NCI-H1694 (cell line): ENCODE results near the gene EIPR1.
"Not testable (repeated sequence)": the region's sequence is repeated elsewhere in the genome, so short reads cannot be mapped to it uniquely, and the experiment has no call there.

Source experiments
- DNase-seq: peaks from one replicate; lab custom pipeline; 2025; lab: John Stamatoyannopoulos, UW

Gene EIPR1

DNA sequence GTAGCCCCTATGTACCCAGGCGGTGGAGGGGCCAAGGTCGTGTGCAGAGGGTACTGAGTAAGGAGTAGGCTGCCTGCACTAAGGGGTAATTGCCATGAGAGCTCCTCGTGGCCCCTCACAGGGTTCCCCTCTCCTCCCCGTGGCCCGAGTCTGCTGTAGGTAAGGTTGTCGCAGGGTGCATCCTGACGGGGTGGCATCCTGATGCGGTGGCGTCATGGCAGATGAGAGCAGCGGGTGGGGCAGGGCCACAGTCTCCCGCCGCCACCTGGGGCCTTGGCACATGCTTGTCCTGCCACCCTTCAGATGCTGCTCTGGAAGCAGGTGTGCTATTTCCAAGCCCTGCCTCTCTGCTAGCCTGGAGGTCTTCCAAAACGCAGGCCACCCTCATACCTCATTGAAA, 89.7 kb downstream of the EIPR1 start:
- DNase-seq = no peak

DNA sequence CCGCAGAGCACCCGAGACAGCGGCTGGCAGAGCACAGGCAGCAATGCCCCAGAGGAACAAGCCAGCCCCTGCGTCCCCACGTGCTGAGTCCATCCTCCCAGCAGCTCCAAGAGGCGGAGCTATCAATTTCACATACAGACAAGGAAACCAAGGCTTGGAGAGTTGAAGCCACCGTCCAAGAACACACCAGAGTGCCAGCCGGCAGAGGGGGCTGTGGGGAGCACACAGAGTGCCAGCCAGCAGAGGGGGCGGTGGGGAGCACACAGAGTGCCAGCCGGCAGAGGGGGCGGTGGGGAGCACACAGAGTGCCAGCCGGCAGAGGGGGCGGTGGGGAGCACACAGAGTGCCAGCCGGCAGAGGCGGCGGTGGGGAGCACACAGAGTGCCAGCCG, 91.0 kb downstream of the EIPR1 start:
- DNase-seq = peak; percentile 7

DNA sequence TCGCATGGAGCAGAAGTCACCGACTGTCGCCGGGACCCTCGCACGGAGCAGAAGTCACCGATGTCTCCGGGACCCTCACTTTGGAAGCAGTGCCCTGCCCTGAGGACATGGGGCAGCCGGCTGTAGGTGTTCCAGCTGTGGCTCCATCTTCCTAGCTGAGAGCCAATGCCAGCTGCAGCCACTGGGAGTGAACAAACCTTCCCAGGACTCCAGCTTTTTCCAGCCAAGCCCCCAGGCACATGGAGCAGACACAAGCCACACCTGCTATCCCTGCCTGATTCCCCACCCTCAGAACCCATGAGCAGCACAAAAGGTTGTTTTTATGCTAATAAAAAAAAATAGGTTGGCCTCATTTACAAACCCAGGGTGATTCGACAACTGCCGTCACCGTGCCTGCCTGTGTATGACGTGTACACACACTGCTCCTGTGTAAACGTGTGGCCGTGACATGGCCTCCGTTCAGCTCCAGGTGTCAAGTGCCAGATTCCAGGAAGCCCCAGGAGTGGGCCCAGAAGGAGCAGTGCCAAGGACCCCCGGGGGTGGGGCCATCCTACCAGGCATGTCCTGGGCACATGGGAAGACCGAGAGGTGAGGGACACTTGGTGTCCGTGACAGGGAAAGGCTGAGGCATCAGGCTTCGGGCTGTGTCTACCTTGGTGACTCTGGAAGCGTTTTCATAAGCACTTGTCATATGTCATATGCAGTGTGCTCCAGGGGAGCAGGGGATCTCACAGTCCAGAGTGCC, 91.5 kb downstream of the EIPR1 start:
- DNase-seq = peak; percentile 46

DNA sequence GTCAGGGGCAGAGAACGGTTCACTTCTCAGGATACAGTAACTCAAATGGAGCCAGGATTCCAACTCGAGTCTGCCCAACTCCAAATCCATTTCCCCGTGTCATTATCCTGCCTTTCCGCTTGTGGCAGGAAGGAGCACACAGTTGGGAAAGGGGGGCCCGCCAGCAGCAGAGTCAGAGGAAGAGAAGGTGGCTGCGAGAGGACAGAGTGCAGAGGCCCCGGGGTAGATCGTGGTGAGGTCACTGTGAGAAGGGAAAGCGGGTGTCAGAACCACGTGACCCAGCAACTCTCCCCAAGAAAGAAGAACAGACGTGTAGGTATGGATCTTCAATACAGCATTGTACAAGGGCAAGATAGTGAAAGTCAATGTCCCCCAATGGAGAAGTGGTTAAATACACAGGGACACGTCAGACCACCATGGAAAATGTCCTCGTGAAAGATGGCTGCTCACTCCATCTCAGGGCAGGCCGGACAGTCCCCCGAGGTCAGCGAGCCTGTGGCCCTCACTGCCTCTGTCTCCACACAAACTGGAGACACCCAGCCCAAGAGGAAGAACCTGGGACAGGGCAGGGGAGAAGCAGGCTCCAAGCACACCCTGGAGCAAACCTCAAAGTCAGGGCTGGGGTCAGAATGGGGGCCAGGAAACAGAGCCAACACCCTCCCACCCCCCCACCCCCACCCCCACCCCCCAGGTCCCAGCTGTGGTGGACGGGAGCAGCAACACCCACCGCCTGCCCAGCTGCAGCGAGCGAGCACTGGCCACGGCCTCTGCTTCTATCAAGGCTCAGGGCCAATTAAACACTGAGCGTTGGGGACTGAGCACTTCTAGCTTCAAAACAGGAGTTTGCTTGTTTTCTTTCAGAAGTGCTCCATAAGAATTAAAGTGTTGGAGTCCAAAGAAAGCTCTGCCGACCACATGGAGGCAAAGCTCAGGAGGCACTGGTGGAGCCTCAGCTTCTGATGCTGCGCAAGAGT, 92.7 kb downstream of the EIPR1 start:
- no peak for DNase-seq

DNA sequence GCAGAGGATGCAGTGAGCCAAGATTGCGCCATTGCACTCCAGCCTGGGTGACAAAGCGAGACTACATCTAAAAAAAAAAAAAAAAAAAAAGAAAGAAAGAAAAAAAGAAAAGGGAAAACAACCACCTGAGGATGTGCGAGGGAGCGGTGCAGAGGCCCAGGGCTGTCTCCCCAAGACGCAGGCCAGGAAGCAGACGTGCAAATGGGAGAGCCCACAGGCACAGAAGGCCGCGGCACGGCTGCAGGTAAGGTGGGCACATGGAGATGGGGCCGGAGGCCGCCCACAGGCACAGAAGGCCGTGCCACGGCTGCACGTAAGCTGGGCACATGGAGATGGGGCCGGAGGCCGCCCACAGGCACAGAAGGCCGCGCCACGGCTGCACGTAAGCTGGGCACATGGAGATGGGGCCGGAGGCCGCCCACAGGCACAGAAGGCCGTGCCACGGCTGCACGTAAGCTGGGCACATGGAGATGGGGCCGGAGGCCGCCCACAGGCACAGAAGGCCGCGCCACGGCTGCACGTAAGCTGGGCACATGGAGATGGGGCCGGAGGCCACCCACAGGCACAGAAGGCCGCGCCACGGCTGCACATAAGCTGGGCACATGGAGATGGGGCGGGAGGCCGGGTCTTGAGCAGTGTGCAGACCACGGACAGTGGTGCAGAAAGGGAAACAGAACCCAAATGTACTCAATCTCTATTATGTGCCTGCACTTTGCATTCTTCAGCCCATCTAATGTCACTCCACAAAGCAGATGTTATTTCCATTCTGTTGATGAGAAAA, 93.6 kb downstream of the EIPR1 start:
- not testable (repeated sequence) for DNase-seq

DNA sequence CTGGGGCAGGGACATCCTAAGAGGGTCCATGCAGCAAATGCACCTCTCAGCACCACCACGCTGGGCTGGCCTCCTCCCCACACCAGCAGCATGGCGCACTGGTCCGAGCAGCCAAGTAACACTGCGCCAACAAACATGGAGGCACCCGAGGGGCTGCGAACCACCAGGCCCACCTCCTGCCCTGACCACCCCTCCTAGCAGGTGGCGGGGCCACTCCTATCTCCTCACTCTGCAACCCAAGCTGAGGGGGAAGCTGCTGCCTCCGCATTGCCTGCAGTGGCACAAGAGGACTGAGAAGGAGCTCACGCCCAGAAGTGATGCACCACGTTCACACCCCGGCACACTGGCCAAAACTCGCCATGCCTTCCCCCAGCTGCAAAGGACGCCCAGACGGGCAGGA, 94.4 kb downstream of the EIPR1 start:
- DNase-seq = no peak

DNA sequence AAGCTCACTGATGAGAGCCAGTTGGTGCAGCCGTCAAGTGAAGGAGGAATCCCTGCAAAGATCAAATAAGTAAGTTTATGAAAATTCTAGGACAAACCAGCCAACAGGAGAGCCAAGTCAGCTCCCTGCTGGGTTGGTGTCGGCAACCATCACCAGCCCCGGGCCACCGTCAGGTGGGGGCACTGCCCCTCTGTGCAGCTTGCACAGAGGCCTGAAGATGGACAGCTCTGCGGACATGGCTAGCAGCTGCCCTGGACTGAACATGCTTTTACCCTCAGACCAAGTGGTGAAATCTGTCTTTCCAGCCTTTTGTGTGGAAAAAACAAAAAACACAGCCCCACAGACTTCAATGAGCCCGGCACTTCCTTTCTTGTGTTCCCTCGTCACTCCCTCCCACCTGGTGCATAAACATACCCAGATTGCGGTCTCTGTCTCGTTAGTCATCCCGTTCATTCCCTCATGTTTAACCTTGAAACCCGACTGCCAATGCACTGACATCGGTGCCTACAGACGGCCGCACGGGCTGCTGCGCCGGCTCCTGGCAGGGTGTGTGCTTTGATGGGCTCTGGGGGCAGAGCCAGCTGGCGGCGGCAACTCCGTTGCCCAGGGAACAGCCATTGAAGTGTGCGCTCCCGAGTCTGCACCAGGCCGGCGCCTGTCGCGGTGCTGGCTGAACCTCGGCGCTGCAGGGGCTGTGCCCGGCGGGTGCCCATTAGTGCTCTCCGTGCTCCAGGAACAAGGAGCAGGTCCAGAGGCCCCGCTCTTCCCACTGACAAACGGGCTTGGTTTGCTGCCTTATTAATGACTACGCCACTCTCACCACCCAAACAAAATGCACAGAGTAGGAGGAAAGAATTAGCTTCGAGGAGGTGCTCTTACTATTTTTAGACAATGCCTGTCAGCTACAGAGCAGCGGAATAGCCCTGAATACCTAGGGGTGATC, 95.3 kb downstream of the EIPR1 start:
- peak; percentile 100 for DNase-seq

DNA sequence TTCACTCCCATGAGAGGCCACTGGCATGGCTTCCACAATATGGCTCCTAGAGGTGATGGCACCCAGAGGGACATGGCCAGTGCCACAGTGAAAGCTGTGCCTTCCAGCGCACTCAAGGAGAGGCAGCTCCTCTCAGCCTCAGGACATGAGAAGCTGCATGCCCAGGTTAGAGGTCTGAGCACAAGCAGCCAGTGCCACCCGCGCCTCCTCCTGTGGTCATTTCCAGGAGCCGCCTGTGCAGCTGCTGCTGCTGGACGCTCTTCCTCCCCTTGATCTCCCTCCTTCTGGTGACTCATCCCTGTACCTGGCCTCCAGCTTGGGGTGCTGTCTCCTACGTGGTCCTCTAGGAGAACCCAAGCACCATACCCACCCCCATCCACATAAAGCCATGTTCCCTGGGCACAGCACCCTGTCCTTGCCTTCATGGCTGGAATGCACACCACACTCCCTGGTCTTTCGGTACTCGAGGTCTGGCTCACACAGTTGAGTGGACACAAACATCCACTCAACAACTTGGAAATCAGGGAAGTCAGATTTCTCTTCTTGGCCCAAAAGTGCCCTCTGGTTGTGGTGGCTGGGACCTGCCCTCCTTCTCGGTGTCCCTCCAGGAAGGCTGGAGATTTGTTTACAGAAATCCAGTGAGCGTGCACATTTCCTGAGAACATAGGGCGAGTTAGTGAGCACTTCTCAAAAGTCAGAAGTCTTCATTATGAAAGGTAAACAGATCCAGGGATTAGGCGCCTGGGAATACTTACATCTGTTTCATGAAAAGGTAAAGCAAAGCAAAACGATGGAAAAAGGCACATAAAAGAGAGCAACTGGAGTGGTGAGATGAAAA, 96.7 kb downstream of the EIPR1 start:
- no peak for DNase-seq

DNA sequence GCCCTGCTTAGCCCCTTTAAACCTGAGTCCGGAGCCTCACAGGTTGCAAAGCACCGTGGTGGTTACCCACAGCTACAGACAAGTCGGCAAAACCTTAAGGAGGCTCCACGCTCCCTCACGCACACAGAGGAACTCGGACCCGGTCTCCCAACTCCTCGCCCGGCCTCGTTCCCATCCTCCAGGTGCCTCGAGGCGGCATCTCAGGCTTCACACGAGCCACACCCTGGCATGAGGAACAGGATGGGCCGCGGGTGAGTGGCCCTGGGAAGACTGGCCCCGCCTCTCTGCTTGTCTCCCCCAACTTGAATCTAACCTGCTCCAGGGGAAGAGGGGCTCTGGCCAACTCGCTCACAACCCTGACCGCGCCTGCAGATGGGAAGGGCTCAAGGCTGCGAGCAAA, 97.4 kb downstream of the EIPR1 start:
- DNase-seq = no peak

DNA sequence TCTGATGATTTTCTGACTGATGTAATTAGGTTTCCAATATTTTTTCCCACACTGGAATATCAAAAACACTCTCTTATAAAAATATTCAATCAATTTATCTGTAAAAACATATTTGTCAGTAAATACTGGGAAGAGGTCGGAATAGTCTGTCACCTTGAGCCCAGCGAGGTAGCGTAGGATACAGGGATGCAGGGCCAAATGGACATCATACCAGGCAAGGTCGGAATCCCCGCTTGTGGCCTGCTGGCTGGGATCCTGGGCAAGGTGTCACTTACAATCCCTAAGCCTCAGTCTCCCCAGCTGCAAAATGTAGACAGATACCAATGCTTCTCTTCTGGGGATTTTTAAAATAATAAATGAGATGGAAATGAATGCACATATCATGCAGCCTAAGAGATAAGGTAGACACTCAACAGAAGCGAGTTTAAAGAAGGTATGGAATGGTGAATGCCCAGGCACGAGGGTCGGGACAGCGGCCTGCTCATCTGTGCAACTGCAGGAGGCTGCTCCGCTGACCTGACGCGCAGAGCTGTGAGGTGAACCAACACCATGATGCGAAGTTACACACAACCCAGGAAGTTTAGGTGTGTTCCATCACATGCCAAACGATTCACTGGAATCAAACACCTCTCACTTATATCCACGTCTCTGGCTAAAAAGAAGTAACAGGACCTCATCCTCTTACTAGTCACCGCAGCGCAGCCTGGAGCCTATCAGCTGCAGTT, 98.2 kb downstream of the EIPR1 start:
- DNase-seq = no peak

DNA sequence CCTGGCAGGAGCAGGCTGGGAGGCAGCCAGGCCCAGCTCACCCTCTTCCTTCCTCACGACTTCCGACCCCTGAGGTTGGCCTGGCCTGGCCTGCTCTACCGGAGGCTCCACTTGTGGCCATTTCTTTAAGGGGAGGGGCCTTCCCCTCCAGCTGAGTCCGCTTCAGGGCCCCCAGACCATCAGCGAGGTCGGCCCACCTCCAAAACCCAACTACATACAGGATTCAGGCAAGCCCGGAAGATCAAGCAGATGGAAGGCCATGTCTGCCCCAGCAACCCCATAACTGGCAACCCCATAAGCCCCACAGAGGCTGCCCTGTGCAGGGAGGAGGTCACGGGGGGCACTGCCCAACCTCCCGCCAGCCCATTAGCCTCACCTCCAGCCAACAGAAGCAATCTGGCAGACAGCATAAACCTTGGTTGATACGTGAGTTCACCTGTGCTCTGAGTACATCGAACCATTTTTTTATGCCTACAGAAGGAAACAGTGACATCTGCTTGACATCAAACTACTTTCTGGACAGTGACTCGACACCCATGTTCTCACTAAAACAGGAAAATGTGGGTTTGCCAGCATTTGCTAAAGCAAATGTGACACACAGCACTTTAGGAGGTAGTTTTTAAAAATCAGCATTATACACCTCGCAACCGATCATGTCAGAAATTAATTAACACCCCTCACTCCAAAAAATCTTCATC, 98.9 kb downstream of the EIPR1 start:
- DNase-seq = no peak

DNA sequence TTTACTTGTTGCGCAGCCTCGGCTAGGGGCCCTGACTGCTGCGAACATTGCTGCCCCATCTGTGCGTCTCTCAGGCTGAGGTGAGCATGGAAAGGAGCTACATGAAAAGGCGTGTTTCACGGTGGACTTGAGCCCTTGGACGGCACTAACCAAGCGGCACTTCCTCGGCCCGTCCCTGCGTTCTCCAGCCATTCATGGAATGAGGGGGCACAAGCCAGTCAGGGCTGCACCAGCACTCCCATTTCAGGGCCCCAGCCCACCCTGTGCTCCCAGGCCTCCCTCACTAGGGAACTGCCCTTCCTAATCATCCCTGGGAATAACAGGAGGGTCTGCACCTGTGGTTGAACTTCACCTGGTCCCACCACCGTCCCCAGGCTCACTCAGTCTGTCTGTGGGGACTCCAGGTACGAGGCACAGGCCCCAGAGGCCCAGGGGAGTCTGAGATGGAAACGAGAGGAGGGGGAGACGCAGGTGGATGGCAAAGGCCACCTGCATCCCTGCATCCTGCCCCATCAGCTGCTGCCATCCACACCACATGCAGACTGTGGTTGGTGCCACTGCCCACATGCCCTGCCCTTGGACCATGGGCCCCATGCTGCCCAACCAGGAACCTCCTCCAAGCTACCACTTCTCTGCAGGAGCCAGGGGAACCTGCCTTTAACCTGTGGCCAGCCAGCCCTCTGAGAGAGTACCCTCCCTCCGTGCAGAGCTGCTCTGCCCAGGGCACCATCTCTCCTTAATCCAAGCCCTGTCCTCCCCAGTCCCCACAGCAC, 99.7 kb downstream of the EIPR1 start:
- no peak for DNase-seq

DNA sequence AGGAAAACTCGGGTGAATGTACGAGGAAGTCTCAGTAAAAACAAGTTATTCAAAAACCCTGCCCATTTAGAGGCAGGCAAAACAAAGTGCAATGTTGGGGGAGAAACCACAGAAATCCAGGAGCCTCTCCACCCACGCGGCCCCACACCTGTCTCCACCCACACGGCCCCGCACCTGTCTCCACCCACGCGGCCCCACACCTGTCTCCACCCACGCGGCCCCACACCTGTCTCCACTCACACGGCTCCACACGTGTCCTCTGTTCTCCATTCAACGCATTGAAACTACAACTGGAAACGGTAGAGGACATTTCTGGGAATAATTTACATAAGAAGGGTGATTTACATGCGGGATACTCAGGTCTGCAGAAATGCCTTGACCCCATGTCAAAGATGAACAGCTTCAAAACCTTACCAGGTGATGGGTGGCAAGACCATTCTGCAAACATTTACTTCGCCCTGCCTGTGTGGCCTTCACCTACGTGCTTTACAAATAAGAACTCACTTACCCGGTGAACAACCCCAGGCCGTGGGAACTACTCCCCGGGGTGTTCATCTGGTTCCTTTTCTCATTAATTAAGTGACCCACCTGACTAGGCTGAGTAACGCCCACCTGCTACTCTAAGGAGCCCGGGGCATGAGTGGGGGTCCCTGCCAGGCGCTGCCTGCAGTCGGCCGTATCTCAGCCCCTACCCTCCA, 100.4 kb downstream of the EIPR1 start:
- DNase-seq = no peak

DNA sequence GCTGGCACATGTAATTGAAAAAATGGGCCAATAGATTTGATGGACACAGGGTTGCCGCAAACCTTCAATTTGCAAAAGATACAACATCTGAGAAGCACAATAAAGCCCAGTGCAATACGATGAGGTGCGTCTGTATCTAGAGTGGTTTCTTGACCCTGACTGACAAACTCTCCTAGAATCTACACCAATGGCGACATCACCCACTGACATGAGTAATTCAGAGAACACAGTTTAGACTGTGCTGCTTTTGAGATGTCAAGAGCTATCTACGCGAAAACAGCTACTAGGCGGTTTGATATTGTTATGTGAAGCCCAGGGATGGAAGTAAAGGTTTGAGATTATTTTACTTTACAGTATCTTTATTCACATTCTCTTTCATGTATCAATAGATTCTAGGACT, 104.9 kb downstream of the EIPR1 start:
- no peak for DNase-seq

DNA sequence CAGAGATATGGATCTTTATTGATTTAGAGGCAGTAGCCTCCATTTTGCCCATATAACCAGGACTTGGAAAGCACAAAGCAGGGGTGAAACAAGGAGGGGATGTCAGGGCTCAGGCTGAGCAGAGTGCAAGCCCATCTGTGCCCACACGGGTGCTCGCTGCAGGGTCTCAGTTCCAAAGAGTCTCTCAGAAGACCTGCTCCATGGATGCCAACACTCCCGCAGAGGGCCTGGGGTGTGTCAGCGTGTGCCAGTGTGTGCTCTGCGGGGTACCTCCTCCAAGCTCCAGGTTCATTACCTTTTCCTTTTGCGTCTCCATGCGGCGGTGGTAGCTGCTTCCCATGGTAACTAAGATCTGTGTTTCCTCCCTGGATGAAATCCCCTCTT, 107.5 kb downstream of the EIPR1 start:
- no peak for DNase-seq

DNA sequence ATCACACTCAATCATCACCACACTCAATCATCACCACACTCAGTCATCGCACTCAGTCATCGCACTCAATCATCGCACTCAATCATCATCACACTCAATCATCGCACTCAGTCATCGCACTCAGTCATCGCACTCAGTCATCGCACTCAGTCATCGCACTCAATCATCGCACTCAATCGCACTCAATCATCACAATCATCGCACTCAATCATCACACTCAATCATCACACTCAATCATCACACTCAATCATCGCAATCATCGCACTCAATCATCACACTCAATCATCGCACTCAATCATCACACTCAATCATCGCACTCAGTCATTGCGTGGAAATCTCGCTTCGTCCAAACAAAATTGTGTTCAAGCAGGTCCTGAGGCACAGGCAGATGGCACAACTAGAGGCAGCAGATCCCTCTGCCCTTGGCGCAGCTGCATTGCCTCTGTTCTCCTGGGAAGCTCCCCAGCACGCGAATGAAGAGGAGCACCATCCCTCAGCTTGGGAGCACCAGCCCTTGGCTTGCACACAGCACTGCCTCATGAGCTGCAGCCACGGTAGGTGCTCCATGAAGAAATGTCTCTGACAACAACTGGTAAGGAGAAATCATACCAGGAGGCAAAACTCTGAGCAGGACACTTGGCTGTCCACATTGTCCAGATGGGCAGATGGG, 108.1 kb downstream of the EIPR1 start:
- DNase-seq = no peak

DNA sequence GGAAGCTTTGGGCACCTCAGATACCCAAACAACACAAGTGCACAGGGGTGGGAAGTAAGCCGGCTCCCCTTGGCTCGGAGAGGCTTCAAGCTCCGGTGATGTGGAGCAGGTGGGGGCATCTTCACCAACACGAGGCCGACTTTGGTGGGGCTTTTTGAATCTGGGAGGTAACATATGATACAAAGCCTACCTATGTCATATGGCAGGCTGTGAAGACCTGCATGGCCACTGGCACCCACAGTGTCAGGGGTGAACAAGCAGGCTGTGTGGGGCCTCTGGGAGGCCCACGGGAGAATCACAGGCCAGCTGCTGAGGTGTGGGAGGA, 109.0 kb downstream of the EIPR1 start:
- no peak for DNase-seq
